Pancreas (tissue), 10 donors: ENCODE measurements around the gene WNT3A. TPM values are rescaled to one million over a fixed set of nuclear protein-coding genes. Genes with fewer than 3 reads are reported as not detected.

Source experiments
- ATAC-seq, 4 donors: fragments of 200-7000 bp; cut with Tn5 transposase; one replicate each; pipeline versions ENCODE4 v1.8.0 to v1.9.1; 2020; ENCODE audit warnings: mild to moderate bottlenecking in 4 of 4, moderate library complexity in 4 of 4
- DNase-seq, 6 donors: peaks; one replicate each; pipeline ENCODE4 v3.0.0-alpha.2; 2020
- FAIRE-seq: peaks from 2 replicates; lab custom pipeline; 2012; peaks lifted over from hg19 to GRCh38; lab: Jason Lieb, UNC
- H3K27ac ChIP-seq, 4 donors: fragments of 200-600 bp; sonication (generic); 1 replicate in 3 of 4; 2 replicates in 1 of 4; pipeline versions ENCODE4 v1.5.0 to v1.8.0; 2020
- H3K27me3 ChIP-seq, 4 donors: fragments of 200-600 bp; one replicate each; pipeline ENCODE4 v1.8.0; 2021
- H3K36me3 ChIP-seq, 3 donors: fragments of 200-600 bp; sonication (generic) in 1 of 3; one replicate each; pipeline versions ENCODE4 v1.5.0 to v1.8.0; 2020 to 2021
- H3K4me1 ChIP-seq, 3 donors: fragments of 200-600 bp; one replicate each; pipeline ENCODE4 v1.8.0; 2021
- H3K4me3 ChIP-seq, 4 donors: fragments of 200-600 bp; sonication (generic) in 2 of 4; one replicate each; pipeline versions ENCODE4 v1.5.0 to v1.8.0; 2020 to 2021
- H3K9me3 ChIP-seq, 4 donors: fragments of 200-600 bp; one replicate each; pipeline ENCODE4 v1.8.0; 2021
- CTCF ChIP-seq, 4 donors: fragments of 200-600 bp; sonication (generic) in 3 of 4; IDR thresholded peaks; one replicate each; pipeline versions ENCODE4 v1.5.0 to v1.8.0; 2021; ENCODE audit warnings: antibody characterized with exemption in 4 of 4
- WGBS, 2 donors: extraction: QIAGEN DNeasy Blood & Tissue Kit; methylation state at CpG; one replicate each; pipeline ENCODE4 v1.1.7; 2013; 5-methylcytosine and 5-hydroxymethylcytosine counted together
- intact Hi-C, 3 donors: fragments of 100-400 bp; cut with DNase I; formaldehyde crosslinking; loops; one replicate each; pipeline versions ENCODE4 v1.11.1 to v1.14.2; 2022
- polyA plus RNA-seq, 2 donors: library from polyadenylated mRNA; stranded (reverse); fragments of 200-250 nt; gene quantifications; one replicate each; pipeline ENCODE4 v1.2.3, GENCODE V29; 2013
- total RNA-seq, 6 donors: library from RNA; stranded (reverse); fragmentation: NEBNext Ultra II Directional in 4 of 6; extraction: Animal tissue kit (Norgen Biotek cat#: 25700) in 4 of 6; gene quantifications; one replicate each; pipeline versions ENCODE4 v1.2.1 to v1.2.4, GENCODE V29; 2021 to 2023
- donor health status: healthy with polysubstance abuse.
- donor health status: DM: no; HTN: no; CAD: no; lungs with moderate emphysema.
- donor health status: DM: no; HTN: no; CAD: no.
- donor health status: control.
- donor health status: control.
- donor health status: Bipolar disorder and iron deficiency.
- donor health status: DM: yes; HTN: yes; CAD: no.
- donor health status: DM: no; HTN: no; CAD: no.
- donor health status: DM: no; HTN: no; CAD: no.
- donor health status: DM: yes; HTN: yes; CAD: no.

Gene WNT3A
- total and polyA plus RNA-seq, 8 donors, result 0.08 TPM; not detected in 7

- H3K27me3 ChIP-seq, result no peaks in the 10 kb centered on the region
- intact Hi-C loops, result no loop called here
- DNase-seq, result peak in 2 of 6 donors; percentile 25 to 60
These were observed 72.2 kb downstream of the WNT3A start for GRCh38 chr1:228079013-228079412.

DNA sequence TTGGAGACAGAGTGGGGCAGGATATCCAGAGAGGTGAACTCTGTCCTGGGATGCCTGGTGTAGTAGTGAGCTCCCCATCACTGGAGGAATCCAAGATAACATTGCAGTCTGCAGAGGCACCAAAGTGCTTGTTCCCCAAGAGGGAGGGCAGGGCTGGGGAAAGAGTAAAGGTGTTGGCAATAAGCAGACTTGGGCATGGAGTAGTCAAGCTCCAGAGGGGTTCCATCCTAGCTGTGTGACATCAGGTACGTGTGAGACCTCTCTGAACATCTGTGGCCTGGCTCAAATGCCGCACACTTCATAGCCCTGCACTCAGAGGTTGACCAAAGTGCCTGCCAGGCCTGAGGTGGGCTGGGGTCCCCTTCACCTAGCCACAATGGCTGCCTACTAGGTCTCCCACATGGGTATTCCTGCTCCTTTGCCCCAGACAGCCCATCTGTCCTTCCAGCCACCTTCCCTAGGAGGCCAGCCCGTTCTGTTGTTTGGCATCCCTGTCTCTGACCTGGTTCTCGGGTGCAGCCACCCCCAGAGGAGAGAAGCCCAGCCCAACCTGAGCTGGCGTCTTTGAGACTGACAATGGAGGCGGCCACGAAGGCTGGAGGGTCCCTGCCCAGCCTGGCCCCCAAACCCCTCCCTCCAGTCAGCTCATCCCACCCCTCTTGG lies 72.9 kb downstream of the WNT3A start:
- Histone ChIP-seq H3K36me3 (no peaks in the 10 kb centered on the region), H3K9me3 (no peaks in the 10 kb centered on the region), H3K27ac (no peak overlapping the region), H3K4me1 (peaks cover 5 to 18% (median 12%) of the 10 kb centered on the region in 3 donors), H3K27me3 (no peaks in the 10 kb centered on the region), H3K4me3 (no peak overlapping the region)
- DNase-seq (peak in 3 of 6 donors; percentile 14 to 59 (median 44)), FAIRE-seq (no peak), ATAC-seq (no peak)
- intact Hi-C loops, result no loop called here
- no peak for TF ChIP-seq CTCF (IDR thresholded peaks at IDR 0.05)
- 88 to 91% methylated on average over 7 of the region's 7 CpGs for WGBS, 2 donors

More at GRCh38 chr1:228079013-228079412, 72.2 kb downstream of the WNT3A start:
- peaks cover 0 to 11% (median 7%) of the 10 kb centered on the region in 3 donors for H3K4me1 ChIP-seq
- no peaks in the 10 kb centered on the region for H3K9me3 ChIP-seq
- TF ChIP-seq CTCF (IDR thresholded peaks at IDR 0.05), result no peak
- H3K4me3 ChIP-seq, result no peak overlapping the region
- 91 to 92% methylated on average over 7 of the region's 7 CpGs for WGBS, 2 donors
- no peaks in the 10 kb centered on the region for H3K36me3 ChIP-seq
- FAIRE-seq (no peak), ATAC-seq (no peak)
- no peak overlapping the region for H3K27ac ChIP-seq

GRCh38 chr1:228081144-228081543 lies 74.3 kb downstream of the WNT3A start:
- H3K27ac ChIP-seq, result no peak overlapping the region
- FAIRE-seq, result no peak
- intact Hi-C loops, result no loop called here

GRCh38 chr1:228081578-228082213 lies 74.9 kb downstream of the WNT3A start:
- no peak for FAIRE-seq
- H3K27ac ChIP-seq, result peak overlapping the region; percentile 99
- WGBS, 2 donors, result 7 to 9% methylated on average over 16 to 31 of the region's 31 CpGs

More at GRCh38 chr1:228081144-228081543, 74.3 kb downstream of the WNT3A start:
- H3K4me1 ChIP-seq, result peaks cover 18 to 32% (median 26%) of the 10 kb centered on the region in 3 donors
- no peaks in the 10 kb centered on the region for H3K9me3 ChIP-seq
- H3K27me3 ChIP-seq, result no peaks in the 10 kb centered on the region
- H3K36me3 ChIP-seq, result no peaks in the 10 kb centered on the region
- peak overlapping the region in 3 of 4 donors; percentile 85 to 96 (median 86) for H3K4me3 ChIP-seq
- peak in 4 of 6 donors; percentile 33 to 64 (median 42) for DNase-seq
- no peak for ATAC-seq
- 54 to 67% methylated on average over 7 of the region's 7 CpGs for WGBS, 2 donors
- TF ChIP-seq CTCF (IDR thresholded peaks at IDR 0.05), result no peak

More at GRCh38 chr1:228081578-228082213, 74.9 kb downstream of the WNT3A start:
- peak overlapping the region; percentile 84 to 96 (median 86) for H3K4me3 ChIP-seq
- H3K36me3 ChIP-seq, result no peaks in the 10 kb centered on the region
- DNase-seq (peak in 4 of 6 donors; percentile 31 to 78 (median 64)), ATAC-seq (peak; percentile 11 to 23 (median 20))
- no peaks in the 10 kb centered on the region for H3K9me3 ChIP-seq
- H3K27me3 ChIP-seq, result no peaks in the 10 kb centered on the region
- peaks cover 23 to 38% (median 28%) of the 10 kb centered on the region in 3 donors for H3K4me1 ChIP-seq
- intact Hi-C loops, result no loop called here
- TF ChIP-seq CTCF (IDR thresholded peaks at IDR 0.05), result no peak
